Fibroblast of peridontal ligament (primary cell): ENCODE results near the gene DPP9.
"Not testable (repeated sequence)": the region's sequence is repeated elsewhere in the genome, so short reads cannot be mapped to it uniquely, and the experiment has no call there.

Experiments used
- DNase-seq: peaks from one replicate; pipeline ENCODE4 v3.0.0-alpha.2; 2010; ENCODE audit errors: extremely low read depth

The DPP9 gene

DNA sequence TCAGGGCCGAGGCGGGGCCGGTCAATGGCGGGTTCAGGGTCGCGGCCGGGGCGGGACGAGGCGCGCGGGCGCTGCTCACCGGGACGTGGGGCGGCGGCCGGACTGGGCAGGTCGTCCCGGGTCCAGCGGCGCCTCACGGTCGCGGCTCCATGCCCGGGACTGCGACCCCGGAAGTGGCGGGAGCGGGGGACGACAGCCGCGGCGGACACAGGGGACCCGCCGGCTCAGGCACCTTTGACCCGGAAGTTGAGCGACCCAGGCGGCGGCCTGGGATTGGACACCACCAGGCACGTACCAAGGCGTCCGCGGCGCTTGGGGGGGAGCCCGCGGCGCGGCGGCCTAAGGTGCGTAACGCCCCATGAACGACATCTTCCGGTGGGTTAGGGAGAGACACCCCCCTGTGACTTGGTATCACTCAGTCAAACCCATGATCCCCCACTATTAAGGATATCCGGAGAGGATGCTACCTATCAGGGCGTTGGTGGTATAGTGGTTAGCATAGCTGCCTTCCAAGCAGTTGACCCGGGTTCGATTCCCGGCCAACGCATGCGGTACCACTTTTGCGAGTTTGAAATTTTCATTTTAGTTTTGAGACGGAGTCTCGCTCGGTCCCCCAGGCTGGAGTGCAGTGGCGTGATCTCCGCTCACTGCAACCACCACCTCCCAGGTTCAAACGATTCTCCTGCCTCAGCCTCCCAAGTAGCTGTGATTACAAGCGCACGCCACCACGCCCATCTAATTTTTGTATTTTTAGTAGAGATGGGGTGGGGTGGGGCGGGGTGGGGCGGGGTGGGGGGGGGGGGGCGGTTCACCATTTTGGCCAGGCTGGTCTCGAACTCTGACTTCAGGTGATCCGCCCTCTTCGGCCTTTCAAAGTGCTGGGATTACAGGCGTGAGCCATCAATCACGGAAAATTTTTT lies at the start of gene DPP9:
DPP9 (minus strand) TSS at position 248 of the 920 bp plus-strand sequence. CDS start 3,936 bp downstream, outside the sequence.
- DNase-seq: peak; percentile 98

DNA sequence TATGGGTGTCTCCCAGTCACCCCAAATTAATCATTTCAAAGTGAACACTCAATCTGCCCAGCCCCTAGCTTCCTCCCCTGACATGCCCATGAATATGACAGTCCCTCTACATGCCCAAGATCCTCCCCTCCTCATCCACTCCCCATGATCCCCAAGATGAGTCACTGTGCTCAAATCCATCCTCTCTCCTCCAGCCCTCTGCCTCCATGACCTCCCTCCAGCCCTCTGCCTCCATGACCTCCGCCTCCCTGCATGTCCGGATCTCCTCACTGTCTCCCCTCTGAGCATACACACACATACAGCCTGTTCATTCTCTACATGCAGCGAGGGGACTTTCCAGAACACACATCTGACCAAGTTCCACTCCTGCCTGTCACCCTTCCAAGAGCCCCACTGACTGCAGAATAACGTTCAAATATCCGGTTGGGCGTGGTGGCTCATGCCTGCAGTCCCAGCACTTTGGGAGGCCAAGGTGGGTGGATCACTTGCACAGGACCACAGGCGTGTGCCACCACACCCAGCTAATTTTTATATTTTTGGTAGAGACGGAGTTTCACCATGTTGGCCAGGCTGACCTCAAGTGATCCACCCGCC lies 49.5 kb upstream of the DPP9 start:
- no peak for DNase-seq

DNA sequence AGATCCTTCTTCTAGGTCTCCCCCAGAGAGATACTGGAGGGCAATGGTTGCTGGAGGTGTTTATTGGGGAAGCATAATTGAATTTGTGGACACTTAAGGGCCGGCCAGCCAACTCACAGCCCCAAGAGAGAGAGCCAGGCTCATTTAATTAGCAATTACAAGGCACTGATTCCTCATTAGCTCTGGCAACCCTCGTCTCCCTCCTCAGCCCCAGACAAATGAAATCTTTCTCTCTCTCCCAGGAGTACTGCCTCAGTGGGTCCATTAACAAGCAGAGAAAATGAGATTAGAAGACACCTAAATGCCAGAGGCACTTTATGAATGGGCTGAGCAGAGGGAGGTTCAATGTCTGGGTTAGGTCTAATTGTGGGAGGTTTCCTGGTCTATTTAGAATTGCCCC lies 48.9 kb upstream of the DPP9 start:
- no peak for DNase-seq

DNA sequence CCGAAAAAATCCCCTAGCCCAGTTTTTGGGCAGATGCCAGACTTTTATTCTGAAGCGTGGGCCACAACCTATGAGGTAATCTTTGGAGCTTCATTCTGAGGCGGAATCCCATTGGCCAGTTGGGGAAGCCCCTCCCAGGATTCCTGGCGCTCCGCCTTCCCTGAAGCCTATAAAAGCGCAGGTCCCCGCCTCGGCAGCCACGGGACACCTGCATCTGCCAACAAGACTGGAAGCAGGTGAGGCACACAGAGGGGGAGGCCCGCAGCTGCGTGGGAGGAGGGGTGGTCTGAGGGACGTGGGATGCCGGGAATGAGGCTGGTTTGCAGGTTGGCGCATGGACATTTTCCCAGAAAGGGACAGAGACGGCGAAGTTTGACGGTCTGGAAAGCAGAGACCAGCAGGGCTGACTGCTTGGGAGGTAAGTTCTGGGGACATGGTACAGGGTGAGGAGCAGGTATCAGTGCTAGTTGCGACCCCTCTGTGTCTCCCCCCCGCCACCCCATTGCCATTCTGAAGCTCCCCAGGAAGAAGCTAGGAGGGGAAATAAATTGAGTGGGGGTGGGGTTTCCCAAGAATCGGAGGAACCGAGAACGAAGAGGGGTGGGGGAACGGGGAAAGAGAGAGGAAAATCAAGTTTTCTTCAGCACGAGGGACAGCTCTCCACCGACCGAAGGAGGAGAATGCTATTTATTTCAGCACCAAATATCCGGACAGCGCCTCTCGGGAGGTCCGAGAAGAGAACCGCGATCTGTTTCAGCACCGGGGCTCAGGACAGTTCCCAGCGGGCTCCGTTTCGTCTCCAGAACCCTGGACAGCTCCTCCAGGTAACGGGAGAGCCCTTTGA lies 45.5 kb upstream of the DPP9 start:
- DNase-seq: peak; percentile 89

DNA sequence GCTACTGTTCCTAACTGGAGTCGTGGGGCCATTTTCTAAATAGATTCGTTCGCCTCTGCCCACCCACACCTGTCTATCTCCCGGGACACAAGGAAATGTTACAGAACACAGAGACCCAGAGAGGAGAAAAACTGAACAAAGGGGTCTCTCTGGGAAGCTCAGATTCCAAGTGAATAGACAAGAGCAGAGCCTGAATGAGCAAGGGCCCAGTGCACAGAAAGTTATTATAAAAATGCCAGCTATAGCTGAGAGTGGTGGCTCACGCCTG lies 40.7 kb upstream of the DPP9 start:
- no peak for DNase-seq

DNA sequence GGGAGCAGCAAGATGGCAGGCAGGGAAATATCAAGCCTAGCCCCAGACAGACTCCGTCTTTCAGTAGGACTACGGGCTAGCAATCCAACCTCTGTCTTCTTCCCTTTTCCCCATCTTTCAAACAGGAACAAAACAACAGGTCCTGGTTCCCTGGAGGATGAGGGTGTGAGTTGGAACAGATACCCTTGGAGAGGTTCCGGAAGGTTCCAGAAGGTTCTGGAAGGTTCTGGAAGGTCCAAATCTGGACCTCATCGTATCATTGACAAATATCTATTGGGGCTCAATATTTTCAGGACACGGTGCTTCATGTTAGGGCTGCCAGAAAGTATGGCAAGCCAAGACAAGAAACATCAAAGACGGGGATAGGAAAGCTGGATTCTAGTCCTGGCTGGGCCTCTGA lies 39.4 kb upstream of the DPP9 start:
- no peak for DNase-seq

DNA sequence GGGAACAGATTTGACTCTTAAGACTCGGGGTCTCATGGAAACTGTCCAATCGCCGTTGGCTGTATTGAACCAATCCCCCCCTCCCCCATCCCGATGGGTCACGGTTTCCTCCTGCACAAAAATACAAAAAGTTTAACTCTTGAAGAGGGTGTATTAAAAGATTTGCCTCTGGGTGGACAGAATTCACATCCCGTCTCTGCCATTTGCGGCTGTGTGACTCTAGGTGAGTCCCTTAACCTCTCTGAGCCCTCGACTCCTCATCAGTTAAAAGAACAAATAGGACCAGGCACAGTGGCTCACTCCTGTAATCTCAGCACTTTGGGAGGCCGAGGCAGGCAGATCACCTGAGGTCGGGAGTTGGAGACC lies 36.6 kb upstream of the DPP9 start:
- no peak for DNase-seq

DNA sequence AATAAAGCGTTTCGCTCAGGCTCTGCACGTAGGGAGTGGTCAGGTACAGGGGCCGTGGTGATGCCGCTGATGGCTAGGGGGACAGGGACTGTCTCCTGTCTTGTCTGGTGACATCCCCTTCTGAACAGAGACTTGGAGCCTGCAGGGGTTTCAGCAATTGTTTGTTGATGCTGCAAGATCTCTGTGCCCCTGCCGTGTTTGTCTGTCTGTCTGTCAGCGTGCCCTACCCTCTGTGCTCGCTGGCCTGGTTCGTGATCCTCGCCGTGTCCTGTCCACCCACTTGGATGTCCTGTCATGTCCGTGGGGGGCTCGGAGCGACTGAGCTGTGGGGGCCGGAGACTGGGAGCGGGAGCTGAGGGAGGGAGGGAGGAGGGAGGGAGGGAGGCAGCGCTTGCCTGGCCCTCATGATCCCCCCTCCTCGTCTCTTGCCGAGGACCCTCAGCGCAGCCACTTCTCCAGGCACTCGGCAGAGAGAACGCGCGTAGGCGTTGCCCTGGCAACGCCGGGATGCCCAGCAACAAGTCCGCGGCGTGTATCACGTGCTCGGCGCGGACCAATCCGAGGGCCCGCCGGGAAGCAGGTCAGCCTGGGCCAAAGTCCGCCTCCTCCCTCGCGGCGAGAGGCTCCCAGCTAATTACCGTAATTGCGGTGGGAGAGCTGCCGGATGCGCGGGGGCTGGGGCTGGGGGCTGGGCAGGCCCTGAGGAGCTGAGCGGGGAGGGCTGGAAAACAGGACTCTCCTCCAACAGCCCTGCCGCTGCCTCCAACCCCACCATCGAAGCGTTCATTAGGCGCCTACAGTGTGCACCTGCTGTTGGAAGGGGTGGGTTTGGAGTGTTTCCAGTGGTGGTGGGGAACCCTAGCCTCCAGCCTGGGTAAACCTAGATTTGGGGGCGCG lies 36.0 kb upstream of the DPP9 start:
- peak; percentile 64 for DNase-seq

DNA sequence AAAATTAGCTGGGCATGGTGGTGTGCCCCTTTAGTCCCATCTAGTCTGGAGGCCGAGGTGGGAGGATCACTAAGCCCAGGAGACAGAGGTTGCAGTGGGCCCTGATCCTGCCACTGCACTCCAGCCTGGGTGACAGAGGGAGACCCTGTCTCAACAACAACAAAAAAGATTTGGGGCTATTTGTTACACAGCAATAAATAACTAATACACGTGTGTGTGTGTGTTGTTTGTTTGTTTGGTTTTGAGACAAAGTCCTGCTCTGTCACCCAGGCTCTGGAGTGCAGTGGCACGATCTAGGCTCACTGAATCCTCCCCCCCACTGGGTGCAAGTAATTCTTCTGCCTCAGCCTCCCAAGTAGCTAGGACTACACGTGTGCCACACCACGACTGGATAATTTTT lies 35.0 kb upstream of the DPP9 start:
- DNase-seq: no peak

DNA sequence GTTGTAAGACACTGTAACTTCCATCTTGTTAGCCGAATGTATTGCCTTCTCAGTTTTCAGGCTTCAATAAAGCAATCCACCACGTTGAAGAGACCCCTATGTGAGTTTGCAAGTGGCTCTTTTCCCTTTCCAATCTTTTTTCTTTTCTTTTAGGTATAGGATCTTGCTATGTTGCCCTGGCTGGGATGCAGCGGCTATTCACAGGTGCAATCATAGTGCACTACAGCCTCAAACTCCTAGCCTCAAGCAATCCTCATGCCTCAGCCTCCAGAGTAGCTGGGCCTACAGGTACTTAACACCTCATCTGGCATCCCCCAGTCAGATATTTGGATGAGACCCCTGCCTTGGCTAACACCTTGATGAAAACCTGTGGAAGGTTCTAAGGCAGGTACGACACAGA lies 34.4 kb upstream of the DPP9 start:
- DNase-seq: no peak

DNA sequence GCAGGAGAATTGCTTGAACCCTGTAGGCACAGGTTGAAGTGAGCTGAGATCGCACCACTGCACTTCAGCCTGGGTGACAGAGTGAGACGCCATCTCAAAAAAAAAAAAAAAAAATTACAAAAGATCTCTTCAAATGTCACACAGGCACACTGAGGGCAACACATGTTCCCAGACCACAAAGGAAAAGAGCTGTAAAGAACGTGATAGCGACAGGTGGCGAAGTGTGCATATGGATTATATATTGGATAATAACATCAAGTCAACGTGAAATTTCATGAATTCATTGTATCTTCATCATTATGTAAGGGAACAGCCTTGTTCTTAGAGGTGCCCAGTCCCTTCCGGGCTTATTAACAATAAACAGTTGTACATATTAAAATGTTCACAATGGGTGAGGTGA lies 31.8 kb upstream of the DPP9 start:
- DNase-seq: no peak

DNA sequence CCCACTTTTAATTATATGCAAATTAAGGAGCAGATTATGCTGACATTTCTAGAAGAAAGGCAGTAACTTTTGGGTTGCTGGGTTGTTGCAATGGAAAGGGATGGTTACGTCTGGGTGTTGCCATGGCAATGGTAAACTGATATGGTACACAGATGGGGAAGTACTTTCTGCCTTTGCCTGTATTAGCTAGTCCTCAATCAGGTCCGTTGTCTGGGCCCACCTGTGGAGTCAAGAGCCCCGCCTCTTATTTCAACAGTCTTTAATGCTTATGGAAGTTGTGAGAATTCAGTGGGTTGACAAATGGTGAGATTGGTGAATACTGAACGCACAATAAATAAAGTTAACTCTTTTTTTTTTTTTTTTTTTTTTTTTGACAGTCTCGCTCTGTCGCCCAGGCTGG lies 30.6 kb upstream of the DPP9 start:
- peak; percentile 41 for DNase-seq

DNA sequence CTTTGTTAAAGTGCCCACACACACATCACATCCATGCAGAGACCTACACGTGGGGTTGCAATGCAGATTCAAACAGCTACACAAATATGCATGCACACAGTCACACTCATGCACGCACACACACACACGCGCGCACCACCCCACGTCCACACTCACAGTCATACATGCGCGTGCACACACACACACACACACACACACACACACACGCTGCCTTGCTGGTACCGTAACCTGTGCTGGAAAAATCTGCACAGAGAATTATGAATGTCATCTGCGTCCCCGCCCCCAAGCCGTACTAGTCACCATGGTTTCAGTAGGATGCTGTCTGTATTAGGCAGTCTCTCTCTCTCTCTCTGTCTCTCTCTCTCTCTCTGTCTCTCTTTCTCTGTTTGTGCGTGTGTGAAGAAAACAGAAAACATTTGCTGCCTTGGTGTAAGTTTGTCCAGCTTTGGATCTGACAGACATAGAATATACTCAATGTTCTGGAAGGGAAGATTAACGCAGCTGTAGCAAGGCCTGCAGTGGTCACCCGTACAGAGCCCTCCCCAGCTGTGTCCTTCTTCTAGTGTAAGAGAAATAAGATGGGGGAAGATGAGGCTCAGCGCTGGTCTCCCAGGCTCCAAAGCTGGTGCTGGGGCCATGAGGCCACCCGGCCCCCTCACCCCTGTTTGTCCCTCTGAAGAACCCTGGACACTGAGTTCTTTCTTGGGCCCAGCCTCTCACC lies 26.4 kb upstream of the DPP9 start:
- no peak for DNase-seq

DNA sequence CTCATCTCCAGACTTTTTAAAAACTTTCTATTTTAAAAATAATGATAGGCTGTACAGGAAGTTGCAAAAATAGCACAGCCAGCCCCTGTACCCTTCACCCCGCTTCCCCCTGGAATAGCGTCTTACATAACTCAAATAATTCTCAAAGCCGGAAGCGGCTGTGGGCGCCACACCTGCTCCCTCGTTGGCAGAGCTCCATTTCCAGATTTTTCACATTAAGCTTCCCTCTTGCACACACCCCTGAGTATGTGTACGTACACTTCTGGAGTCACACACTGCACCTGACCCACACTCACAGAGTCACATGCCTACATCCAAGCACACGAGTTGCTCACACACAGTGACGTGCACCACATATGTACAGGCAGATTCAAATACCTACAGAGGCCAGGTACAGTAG lies 24.9 kb upstream of the DPP9 start:
- DNase-seq: no peak

DNA sequence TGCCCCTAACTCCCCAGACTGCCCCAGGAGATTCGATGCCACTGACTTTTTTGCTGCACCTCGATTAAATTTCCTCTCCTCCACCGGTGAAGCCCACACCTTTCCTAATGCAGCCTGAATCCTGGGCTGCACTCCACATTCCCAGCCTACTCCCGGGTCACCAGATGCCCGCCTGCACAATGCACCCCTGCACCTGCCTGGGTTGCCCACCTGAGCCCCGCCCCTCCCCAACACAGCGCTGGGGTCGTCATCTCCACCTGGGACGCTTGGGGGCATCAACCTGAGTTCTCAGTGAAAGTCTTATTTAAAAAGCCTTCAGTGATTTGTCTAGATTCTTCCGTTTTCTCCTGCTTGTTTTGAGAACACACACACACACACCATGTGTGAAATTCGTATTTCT lies 24.5 kb upstream of the DPP9 start:
- DNase-seq: no peak

DNA sequence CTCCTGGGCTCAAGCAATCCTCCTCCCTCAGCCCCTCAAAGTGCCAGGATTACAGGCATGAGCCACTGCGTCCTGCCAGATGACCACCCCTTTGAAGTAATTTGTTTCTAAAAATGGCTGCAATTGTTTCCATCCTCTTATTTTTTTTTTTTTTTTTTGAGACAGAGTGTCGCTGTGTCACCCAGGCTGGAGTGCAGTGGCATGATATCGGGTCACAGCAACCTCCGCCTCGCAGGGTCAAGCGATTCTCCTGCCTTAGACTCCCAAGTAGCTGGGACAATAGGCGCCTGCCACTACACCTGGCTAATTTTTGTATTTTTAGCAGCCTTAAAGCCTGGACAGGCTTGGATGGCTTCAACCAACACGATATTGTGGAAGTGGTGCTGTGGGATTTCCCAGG lies 22.3 kb upstream of the DPP9 start:
- DNase-seq: no peak

DNA sequence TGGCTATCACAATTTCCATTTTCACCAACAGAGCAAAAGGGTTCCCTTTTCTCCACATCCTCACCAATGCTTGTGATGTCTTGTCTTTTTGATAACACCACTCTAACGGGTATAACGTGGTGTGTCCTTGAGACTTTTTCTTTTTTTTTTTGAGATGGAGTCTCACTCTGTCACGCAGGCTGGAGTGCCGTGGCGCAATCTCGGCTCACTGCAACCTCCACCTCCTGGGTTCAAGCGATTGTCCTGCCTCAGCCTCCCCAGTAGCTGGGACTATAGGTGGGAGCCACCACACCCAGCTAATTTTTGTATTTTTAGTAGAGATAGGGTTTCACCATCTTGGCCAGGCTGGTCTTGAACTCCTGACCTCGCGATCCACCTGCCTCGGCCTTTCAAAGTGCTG lies 21.5 kb upstream of the DPP9 start:
- not testable (repeated sequence) for DNase-seq

DNA sequence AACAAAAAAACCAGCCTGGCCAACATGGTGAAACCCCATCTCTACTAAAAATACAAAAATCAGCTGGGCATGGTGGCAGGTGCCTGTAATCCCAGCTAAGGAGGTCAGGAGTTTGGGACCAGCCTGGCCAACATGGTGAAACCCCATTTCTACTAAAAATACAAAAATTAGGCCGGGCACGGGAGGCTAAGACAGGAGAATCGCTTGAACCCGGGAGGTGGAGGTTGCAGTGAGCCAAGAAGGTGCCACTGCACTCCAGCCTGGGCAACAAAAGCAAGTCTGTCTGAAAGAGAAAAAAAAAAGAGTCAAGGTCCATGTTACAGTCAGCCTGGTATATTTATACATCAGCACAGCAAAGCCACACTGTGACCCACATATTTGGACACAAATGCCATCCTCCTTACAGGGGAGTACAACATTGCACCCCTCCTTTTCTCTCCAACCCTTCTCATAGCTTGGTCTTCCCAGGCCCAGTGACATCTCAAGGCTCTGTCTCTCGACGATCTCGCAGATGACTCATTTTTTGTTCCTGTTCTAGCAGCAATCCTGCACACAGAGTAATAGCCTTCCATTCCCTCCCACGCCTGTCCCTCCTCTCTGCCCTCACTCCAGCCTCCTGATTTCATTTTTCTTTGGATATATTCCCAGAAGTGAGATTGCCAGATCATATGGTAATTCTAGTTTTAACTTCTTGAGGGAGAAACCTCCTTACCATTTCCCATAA lies 21.0 kb upstream of the DPP9 start:
- peak; percentile 94 for DNase-seq

DNA sequence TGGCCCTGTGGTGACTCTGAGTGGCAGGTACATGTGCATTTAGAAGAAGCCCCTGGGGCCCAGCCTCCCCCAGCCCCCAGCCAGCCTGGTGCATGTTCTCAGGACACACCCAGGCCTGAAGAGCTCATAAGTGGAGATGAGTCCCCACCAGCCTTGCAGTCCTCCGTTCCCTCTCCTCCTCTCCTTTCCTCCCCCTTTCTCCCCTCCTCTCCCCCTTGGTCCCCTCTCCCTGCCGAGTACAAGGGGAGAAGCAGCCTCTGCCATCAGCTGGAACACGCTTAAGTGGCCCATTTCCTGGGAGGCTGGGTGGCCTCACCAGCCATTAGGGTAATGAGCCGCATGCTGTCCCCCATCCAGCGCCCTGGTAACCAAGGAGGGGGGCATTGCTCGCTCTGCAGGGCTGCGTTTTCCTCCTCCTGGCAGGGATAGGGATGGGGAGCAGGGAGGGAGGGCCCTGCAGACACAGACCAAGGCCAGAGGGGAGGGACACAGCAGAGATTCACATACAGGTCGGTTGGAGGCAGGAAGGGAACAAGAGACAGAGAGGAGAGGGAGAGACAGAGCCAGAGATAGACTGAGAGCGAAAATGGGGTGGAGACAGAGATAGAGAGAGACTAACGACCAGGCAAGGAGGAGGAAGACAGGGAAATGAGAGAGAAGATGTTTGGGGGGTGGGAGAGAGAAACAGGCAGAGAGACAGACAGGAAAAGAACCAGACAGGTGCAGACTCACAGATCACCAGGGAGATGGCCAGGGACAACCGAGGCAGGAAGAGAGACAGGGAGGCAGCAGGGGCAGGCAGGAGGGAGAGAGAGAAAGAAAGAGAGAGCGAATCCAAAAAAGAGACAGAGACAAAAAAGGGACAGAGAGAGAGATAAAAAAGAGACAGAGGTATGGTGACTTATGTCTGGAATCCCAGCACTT lies 19.3 kb upstream of the DPP9 start:
- no peak for DNase-seq
